ENCODE data around the gene RPIA.
"Not testable (repeated sequence)": the region's sequence is repeated elsewhere in the genome, so short reads cannot be mapped to it uniquely, and the experiment has no call there.

RPIA gene

GRCh38 chr2:88691339-88692183, at the start of gene RPIA:
Gene RPIA (plus strand): TSS chr2:88691673. CDS start chr2:88691699, 26 bp downstream.
- peak; percentile 98 to 99 for DNase-seq (ENCODE audit: low read depth in 2 of 2)

GRCh38 chr2:88642278-88642677, 49.2 kb upstream of the RPIA start:
- no peak for DNase-seq (ENCODE audit: low read depth in 2 of 2)

- DNase-seq (ENCODE audit: low read depth in 2 of 2), result not testable (repeated sequence)
Observed at GRCh38 chr2:88645291-88645882, 46.1 kb upstream of the RPIA start.

- no peak for DNase-seq (ENCODE audit: low read depth in 2 of 2)
Observed at GRCh38 chr2:88651646-88652045, 39.8 kb upstream of the RPIA start.

- no peak for DNase-seq (ENCODE audit: low read depth in 2 of 2)
Observed at GRCh38 chr2:88654714-88655113, 36.8 kb upstream of the RPIA start.

- no peak for DNase-seq (ENCODE audit: low read depth in 2 of 2)
Observed at GRCh38 chr2:88656690-88657089, 34.8 kb upstream of the RPIA start.

GRCh38 chr2:88657131-88657530, 34.3 kb upstream of the RPIA start:
- no peak for DNase-seq (ENCODE audit: low read depth in 2 of 2)

GRCh38 chr2:88658326-88658725, 33.1 kb upstream of the RPIA start:
- no peak for DNase-seq (ENCODE audit: low read depth in 2 of 2)

GRCh38 chr2:88658881-88659537, 32.5 kb upstream of the RPIA start:
- DNase-seq (ENCODE audit: low read depth in 2 of 2), result no peak

GRCh38 chr2:88659538-88659915, 31.9 kb upstream of the RPIA start:
- DNase-seq (ENCODE audit: low read depth in 2 of 2), result no peak

GRCh38 chr2:88660622-88661021, 30.9 kb upstream of the RPIA start:
- DNase-seq (ENCODE audit: low read depth in 2 of 2), result no peak

GRCh38 chr2:88666576-88666975, 24.9 kb upstream of the RPIA start:
- DNase-seq (ENCODE audit: low read depth in 2 of 2), result no peak

- DNase-seq (ENCODE audit: low read depth in 2 of 2), result no peak
Observed at GRCh38 chr2:88667219-88667618, 24.3 kb upstream of the RPIA start.

- no peak for DNase-seq (ENCODE audit: low read depth in 2 of 2)
Observed at GRCh38 chr2:88668862-88669261, 22.6 kb upstream of the RPIA start.

GRCh38 chr2:88669482-88670214, 21.8 kb upstream of the RPIA start:
- DNase-seq (ENCODE audit: low read depth in 2 of 2), result no peak

- DNase-seq (ENCODE audit: low read depth in 2 of 2), result no peak
Observed at GRCh38 chr2:88671786-88672427, 19.6 kb upstream of the RPIA start.

GRCh38 chr2:88673363-88673762, 18.1 kb upstream of the RPIA start:
- no peak for DNase-seq (ENCODE audit: low read depth in 2 of 2)

GRCh38 chr2:88680266-88680902, 11.1 kb upstream of the RPIA start:
- no peak for DNase-seq (ENCODE audit: low read depth in 2 of 2)

GRCh38 chr2:88680916-88681315, 10.6 kb upstream of the RPIA start:
- no peak for DNase-seq (ENCODE audit: low read depth in 2 of 2)

- no peak for DNase-seq (ENCODE audit: low read depth in 2 of 2)
Observed at GRCh38 chr2:88683160-88684021, 8.1 kb upstream of the RPIA start.
